ENCODE data around the gene ETV5.

GRCh38 chr3:186004209-186004608, 104.7 kb downstream of the ETV5 start:
- TF ChIP-seq EZH2 (IDR thresholded peaks at IDR 0.05; ENCODE audit: borderline replicate concordance, low read depth, low read length, poor library complexity, severe bottlenecking) (no peak), CTCF (conservative IDR thresholded peaks at IDR 0.05; ENCODE audit: low read depth, low read length) (no peak)

All from A673 (cell line).